Dendritic cell treated with granulocyte-macrophage colony-stimulating factor and Interleukin-4, amounts not matched to agents 40 ng/mL and 50 ng/mL, for 4 days (primary cell): ENCODE measurements around the gene ARF6.
"Not testable (repeated sequence)": the region's sequence is repeated elsewhere in the genome, so short reads cannot be mapped to it uniquely, and the experiment has no call there.

Source experiments
- H3K27ac Mint-ChIP-seq: one replicate; pipeline ENCODE4 v1.8.0; 2022; ENCODE audit warnings: mild to moderate bottlenecking, mixed read lengths
- H3K27me3 Mint-ChIP-seq: one replicate; pipeline ENCODE4 v1.8.0; 2022; ENCODE audit warnings: mild to moderate bottlenecking, mixed read lengths
- H3K36me3 Mint-ChIP-seq: one replicate; pipeline ENCODE4 v1.8.0; 2022; ENCODE audit warnings: low read depth, mixed read lengths
- H3K4me1 Mint-ChIP-seq: one replicate; pipeline ENCODE4 v1.8.0; 2022; ENCODE audit warnings: low read depth, mixed read lengths
- H3K4me3 Mint-ChIP-seq: one replicate; pipeline ENCODE4 v1.8.0; 2022; ENCODE audit warnings: mild to moderate bottlenecking, moderate library complexity, mixed read lengths
- H3K9me3 Mint-ChIP-seq: one replicate; pipeline ENCODE4 v1.8.0; 2022; ENCODE audit warnings: mixed read lengths
- intact Hi-C: fragments of 100-400 bp; cut with micrococcal nuclease; formaldehyde crosslinking; loops from one replicate; pipeline ENCODE4 v1.15.0; 2022

Gene ARF6

DNA sequence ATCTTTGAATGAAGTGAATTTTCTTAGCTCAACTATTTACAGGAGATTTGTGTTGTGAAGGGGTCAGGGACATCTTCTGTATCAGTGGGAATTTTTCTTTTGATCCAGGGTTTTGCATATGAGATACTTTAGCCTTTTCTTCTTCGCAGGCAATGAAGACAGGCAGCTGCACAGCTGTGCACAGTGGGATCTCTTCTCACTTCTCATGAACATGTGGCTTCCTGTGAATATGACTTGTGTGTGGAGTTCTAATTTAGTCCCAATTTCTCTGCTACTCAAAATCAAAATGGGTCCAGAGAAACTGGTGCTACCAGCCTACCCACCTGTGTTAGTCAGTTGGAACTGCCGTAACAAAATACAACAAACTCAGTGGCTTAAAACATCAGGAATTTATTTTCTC, 37.8 kb downstream of the ARF6 start:
- Mint-ChIP-seq H3K4me3 (no peak overlapping the region), H3K27ac (peak overlapping the region; percentile 74), H3K36me3 (no peaks in the 10 kb centered on the region), H3K4me1 (peaks cover 31% of the 10 kb centered on the region), H3K9me3 (no peaks in the 10 kb centered on the region), H3K27me3 (no peaks in the 10 kb centered on the region)
- intact Hi-C loops = loop anchor here (5.0 kb wide), 2 partner anchors 33 to 42 kb away; no protein-coding TSS in a partner anchor

DNA sequence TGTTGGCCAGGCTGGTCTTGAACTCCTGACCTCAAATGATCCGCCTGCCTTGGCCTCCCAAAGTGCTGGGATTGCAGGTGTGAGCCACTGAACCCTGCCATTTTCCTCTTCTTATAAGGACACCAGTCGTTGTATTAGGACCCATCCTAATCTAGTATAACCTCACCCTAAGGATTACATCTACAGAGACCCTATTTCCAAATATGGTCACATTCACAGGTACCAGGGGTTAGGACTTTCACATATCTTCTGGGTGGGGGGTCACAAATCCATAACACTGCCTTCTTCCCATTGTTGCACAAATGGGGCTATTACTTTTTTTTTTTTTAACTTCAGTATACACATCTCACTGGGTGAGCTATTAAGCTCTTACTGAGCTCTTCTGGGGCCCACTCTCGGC, 38.6 kb downstream of the ARF6 start:
- H3K27ac Mint-ChIP-seq = peak overlapping the region; percentile 74

DNA sequence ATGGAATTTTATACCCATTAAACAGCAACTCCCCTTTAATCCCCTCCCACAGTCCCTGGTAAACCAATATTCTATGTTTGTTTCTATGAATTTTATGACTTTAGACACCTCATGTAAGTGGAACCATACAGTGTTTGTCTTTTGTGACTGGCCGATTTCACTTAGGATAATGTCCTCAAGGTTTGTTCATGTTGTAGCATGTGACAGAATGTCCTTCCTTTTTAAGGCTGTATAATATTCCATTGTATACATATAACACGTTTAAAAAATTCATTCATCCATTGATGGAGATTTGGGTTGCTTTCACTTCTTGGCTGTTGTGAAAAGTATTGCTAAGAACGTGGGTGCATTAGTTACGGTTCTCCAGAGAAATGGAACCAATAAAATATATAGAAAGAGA, 40.2 kb downstream of the ARF6 start:
- peaks cover 6% of the 10 kb centered on the region for H3K36me3 Mint-ChIP-seq
- intact Hi-C loops = loop anchor here (5.0 kb wide), 2 partner anchors 36 to 39 kb away; no protein-coding TSS in a partner anchor

More for the DNA sequence above, 38.6 kb downstream of the ARF6 start:
- no peaks in the 10 kb centered on the region for H3K27me3 Mint-ChIP-seq
- H3K9me3 Mint-ChIP-seq = peaks cover 5% of the 10 kb centered on the region
- H3K4me1 Mint-ChIP-seq = peaks cover 35% of the 10 kb centered on the region
- H3K36me3 Mint-ChIP-seq = peaks cover 2% of the 10 kb centered on the region
- intact Hi-C loops = loop anchor here (5.0 kb wide), 2 partner anchors 34 to 41 kb away; no protein-coding TSS in a partner anchor
- H3K4me3 Mint-ChIP-seq = no peak overlapping the region

DNA sequence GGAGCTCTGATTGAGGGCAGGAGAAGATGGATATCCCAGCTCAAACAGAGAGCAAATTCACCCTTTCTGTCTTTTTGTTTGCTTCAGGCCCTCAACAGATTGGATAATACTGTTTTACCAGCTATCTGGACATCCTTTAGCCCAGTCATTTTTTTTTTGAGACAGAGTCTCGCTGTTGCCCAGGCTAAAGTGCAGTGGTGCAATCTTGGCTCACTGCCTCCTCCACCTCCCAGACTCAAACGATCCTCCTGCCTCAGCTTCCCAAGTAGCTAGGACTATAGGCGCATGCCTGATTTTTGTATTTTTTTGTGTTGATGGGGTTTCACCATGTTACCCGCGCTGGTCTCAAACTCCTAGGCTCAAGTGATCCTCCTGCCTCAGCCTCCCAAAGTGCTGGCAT, 40.8 kb downstream of the ARF6 start:
- Mint-ChIP-seq H3K9me3 (peaks cover 13% of the 10 kb centered on the region), H3K27ac (no peak overlapping the region), H3K4me3 (no peak overlapping the region), H3K36me3 (peaks cover 6% of the 10 kb centered on the region), H3K27me3 (no peaks in the 10 kb centered on the region), H3K4me1 (peaks cover 40% of the 10 kb centered on the region)
- intact Hi-C loops = loop anchor here (5.0 kb wide), 2 partner anchors 36 to 39 kb away; no protein-coding TSS in a partner anchor

More for the DNA sequence above, 40.2 kb downstream of the ARF6 start:
- H3K27ac Mint-ChIP-seq = no peak overlapping the region
- no peak overlapping the region for H3K4me3 Mint-ChIP-seq
- H3K4me1 Mint-ChIP-seq = peaks cover 40% of the 10 kb centered on the region
- peaks cover 13% of the 10 kb centered on the region for H3K9me3 Mint-ChIP-seq
- H3K27me3 Mint-ChIP-seq = no peaks in the 10 kb centered on the region

DNA sequence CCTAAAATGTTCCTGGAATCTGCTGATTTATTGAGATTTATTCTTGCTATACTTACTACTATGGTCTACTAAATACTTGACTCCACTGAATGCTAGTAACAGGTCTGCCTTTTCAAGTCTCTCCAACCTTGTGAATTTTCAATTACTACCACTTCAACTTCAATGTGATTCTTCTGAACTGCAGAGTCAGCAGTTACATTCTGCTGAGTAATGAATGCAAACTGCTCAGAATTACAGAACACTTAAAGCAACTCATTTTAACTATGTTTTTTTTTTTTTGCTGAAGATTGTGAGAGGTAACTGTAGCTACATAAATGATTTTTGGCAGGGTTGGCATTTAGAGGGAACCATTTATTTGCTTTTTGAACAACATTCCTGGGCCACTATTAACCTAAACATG, 41.8 kb downstream of the ARF6 start:
- peaks cover 45% of the 10 kb centered on the region for H3K4me1 Mint-ChIP-seq
- peak overlapping the region; percentile 67 for H3K27ac Mint-ChIP-seq
- peaks cover 13% of the 10 kb centered on the region for H3K36me3 Mint-ChIP-seq
- no peaks in the 10 kb centered on the region for H3K27me3 Mint-ChIP-seq
- peaks cover 21% of the 10 kb centered on the region for H3K9me3 Mint-ChIP-seq
- H3K4me3 Mint-ChIP-seq = no peak overlapping the region
- intact Hi-C loops = loop anchor here (5.0 kb wide), 2 partner anchors 37 to 38 kb away; no protein-coding TSS in a partner anchor

DNA sequence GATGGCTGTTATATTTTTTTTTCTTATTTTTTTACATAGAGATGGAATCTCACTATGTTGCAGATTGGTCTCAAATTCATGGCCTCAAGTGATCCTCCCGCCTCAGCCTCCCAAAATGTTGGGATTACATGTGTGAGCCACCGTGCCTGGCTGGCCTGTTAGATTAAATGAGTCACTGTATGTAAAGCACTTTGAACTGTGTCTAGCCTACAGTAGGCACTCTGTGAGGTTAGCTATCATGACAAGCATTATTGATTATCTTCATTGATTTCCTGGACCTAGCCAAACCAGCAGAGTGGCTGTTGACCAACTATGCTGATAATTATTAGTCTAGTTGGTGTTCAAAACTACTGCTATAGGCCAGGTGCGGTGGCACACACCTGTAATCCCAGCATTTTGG, 42.6 kb downstream of the ARF6 start:
- peak overlapping the region; percentile 67 for H3K27ac Mint-ChIP-seq
- H3K27me3 Mint-ChIP-seq = no peaks in the 10 kb centered on the region
- H3K9me3 Mint-ChIP-seq = peaks cover 21% of the 10 kb centered on the region
- H3K4me3 Mint-ChIP-seq = no peak overlapping the region
- peaks cover 13% of the 10 kb centered on the region for H3K36me3 Mint-ChIP-seq
- H3K4me1 Mint-ChIP-seq = peaks cover 44% of the 10 kb centered on the region
- intact Hi-C loops = no loop called here

DNA sequence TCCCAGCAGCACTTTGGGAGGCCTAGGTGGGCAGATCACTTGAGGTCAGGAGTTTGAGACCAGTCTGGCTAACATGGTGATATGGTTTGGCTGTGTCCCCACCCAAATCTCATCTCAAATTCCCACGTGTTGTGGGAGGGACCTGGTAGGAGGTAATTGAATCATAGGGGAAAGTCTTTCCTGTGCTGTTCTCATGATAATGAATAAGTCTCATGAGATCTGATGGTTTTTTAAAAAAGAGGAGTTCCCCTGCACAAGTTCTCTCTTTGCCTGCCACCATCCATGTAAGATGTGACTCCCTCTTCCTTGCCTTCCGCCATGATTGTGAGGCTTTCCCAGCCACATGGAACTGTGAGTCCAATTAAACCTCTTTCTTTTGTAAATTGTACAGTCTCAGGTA, 43.4 kb downstream of the ARF6 start:
- H3K4me3 Mint-ChIP-seq, H3K27me3 Mint-ChIP-seq, intact Hi-C loops: not testable (repeated sequence)
- peaks cover 13% of the 10 kb centered on the region for H3K36me3 Mint-ChIP-seq
- H3K9me3 Mint-ChIP-seq = peaks cover 21% of the 10 kb centered on the region
- peaks cover 42% of the 10 kb centered on the region for H3K4me1 Mint-ChIP-seq
- H3K27ac Mint-ChIP-seq = peak overlapping the region; percentile 65

- Mint-ChIP-seq H3K27ac (peak overlapping the region; percentile 65), H3K4me1 (peaks cover 42% of the 10 kb centered on the region), H3K9me3 (peaks cover 21% of the 10 kb centered on the region), H3K36me3 (peaks cover 13% of the 10 kb centered on the region)
- H3K4me3 Mint-ChIP-seq, H3K27me3 Mint-ChIP-seq, intact Hi-C loops: not testable (repeated sequence)
These were observed 44.0 kb downstream of the ARF6 start for GRCh38 chr14:49936882-49937281.

DNA sequence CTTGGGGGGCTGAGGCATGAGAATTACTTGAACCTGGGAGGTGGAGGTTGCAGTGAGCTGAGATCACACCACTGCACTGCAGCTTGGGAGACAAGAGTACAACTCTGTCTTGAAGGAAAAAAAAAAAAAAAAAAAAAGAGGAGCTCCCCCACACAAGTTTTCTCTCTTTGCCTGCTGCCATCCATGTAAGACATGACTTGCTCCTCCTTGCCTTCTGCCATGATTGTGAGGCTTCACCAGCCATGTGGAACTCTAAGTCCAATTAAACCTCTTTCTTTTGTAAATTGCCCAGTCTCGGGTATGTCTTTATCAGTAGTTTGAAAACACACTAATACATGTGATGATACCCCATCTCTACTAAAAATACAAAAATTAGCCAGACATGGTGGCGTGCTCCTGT, 46.3 kb downstream of the ARF6 start:
- H3K4me1 Mint-ChIP-seq = peaks cover 53% of the 10 kb centered on the region
- H3K4me3 Mint-ChIP-seq, H3K27me3 Mint-ChIP-seq, intact Hi-C loops: not testable (repeated sequence)
- H3K9me3 Mint-ChIP-seq = peaks cover 32% of the 10 kb centered on the region
- H3K36me3 Mint-ChIP-seq = peaks cover 13% of the 10 kb centered on the region
- peak overlapping the region; percentile 72 for H3K27ac Mint-ChIP-seq

- Mint-ChIP-seq H3K4me3 (no peak overlapping the region), H3K27me3 (no peaks in the 10 kb centered on the region), H3K36me3 (peaks cover 13% of the 10 kb centered on the region), H3K4me1 (peaks cover 46% of the 10 kb centered on the region), H3K9me3 (peaks cover 32% of the 10 kb centered on the region), H3K27ac (peak overlapping the region; percentile 72)
- intact Hi-C loops = no loop called here
These were observed 47.1 kb downstream of the ARF6 start for GRCh38 chr14:49939884-49940510.

GRCh38 chr14:49940808-49941421, 48.0 kb downstream of the ARF6 start:
- Mint-ChIP-seq H3K36me3 (peaks cover 13% of the 10 kb centered on the region), H3K9me3 (peaks cover 32% of the 10 kb centered on the region), H3K4me1 (peaks cover 52% of the 10 kb centered on the region)

GRCh38 chr14:49942090-49942489, 49.2 kb downstream of the ARF6 start:
- Mint-ChIP-seq H3K9me3 (peaks cover 21% of the 10 kb centered on the region), H3K27ac (peak overlapping the region; percentile 55), H3K4me1 (peaks cover 53% of the 10 kb centered on the region), H3K4me3 (no peak overlapping the region), H3K36me3 (peaks cover 6% of the 10 kb centered on the region), H3K27me3 (no peaks in the 10 kb centered on the region)
- intact Hi-C loops = no loop called here

More at GRCh38 chr14:49940808-49941421, 48.0 kb downstream of the ARF6 start:
- H3K27ac Mint-ChIP-seq = peak overlapping the region; percentile 72
- H3K27me3 Mint-ChIP-seq = no peaks in the 10 kb centered on the region
- intact Hi-C loops = no loop called here
- H3K4me3 Mint-ChIP-seq = no peak overlapping the region

GRCh38 chr14:49944501-49944900, 51.6 kb downstream of the ARF6 start:
- Mint-ChIP-seq H3K36me3 (peaks cover 1% of the 10 kb centered on the region), H3K4me3 (no peak overlapping the region), H3K4me1 (peaks cover 50% of the 10 kb centered on the region), H3K27ac (no peak overlapping the region), H3K9me3 (peaks cover 13% of the 10 kb centered on the region), H3K27me3 (no peaks in the 10 kb centered on the region)
- intact Hi-C loops = no loop called here

DNA sequence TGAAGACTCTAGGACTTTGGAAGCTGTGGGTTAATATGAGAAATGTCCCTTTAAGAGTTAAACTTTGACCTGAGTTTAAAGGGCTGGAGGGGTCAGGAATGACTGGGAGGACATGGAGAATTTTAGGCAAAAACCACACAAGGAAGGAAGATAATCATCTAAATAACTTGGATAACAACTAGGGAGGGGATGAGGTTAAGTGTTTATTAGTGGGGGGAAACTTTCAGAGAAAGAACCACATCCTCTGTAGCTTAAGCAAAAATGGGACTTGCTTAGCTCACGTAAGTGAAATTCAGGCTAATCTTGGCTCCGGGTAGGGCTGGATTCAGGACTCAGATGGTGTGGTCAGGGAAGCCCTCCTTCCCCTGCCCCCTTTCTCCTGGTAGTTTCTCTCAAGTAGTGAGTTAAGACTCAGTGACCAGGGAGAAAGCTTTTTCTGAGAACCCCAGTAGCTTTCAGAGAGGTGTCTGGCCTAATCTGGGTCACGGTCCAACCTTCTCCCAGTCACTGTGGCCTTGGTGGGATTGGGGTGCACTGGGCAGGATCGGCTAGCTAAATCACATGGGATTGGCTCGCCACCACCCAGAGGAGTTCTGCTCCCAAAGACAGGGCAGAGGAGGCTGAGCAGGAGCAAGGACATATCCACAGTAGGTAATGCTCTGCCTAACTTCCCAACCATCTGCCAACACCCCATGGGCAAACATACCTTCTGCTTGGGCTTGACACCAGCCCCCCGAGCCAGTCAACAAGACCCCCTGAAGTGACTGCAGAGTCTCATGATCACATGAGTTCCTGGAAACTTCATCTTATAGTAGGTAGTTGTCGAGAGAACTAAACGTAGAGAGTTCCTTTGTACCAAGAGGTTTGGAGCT, 52.8 kb downstream of the ARF6 start:
- Mint-ChIP-seq H3K4me1 (peaks cover 46% of the 10 kb centered on the region), H3K4me3 (no peak overlapping the region)
- intact Hi-C loops = no loop called here

More for the DNA sequence above, 52.8 kb downstream of the ARF6 start:
- Mint-ChIP-seq H3K36me3 (no peaks in the 10 kb centered on the region), H3K27ac (peak overlapping the region; percentile 35), H3K27me3 (no peaks in the 10 kb centered on the region), H3K9me3 (peaks cover 11% of the 10 kb centered on the region)
